Endothelial cell of umbilical vein (primary cell): ENCODE data around the gene MAST4. TPM values are rescaled to one million over a fixed set of nuclear protein-coding genes. Genes with fewer than 3 reads are reported as not detected.

ENCODE experiments used
- BruUV-seq: library from RNA; stranded (reverse); fragments of 400-500 nt; replicated peaks from 2 replicates; lab custom pipeline; 2021; lab: Mats Ljungman, UMichigan
- CTCF ChIA-PET: fragments of 300-600, 350-600 bp; sonication (Branson Sonifier 250); formaldehyde crosslinking; loops from one replicate; lab custom pipeline; 2021; ENCODE audit warnings: antibody characterized with exemption, inconsistent platforms; lab: Charles Lee
- POLR2A ChIA-PET: fragments of 300-600, 350-600 bp; sonication (Branson Sonifier 250); formaldehyde crosslinking; loops from one replicate; lab custom pipeline; 2021; ENCODE audit warnings: antibody characterized with exemption, inconsistent platforms; lab: Charles Lee
- DNase-seq: peaks from one replicate; pipeline ENCODE4 v3.0.0-alpha.2; 2011; ENCODE audit warnings: low read depth, low spot score
- FAIRE-seq: peaks from 2 replicates; lab custom pipeline; 2011; peaks lifted over from hg19 to GRCh38; lab: Jason Lieb, UNC
- H2AFZ ChIP-seq: 2 replicates; pipeline ENCODE4 v1.6.0; 2012; ENCODE audit warnings: low read depth, low read length, control low read depth, inconsistent platforms
- H3K27ac ChIP-seq: 2 replicates; pipeline ENCODE4 v1.5.1; 2011; ENCODE audit warnings: low read depth, mild to moderate bottlenecking, control low read depth, low read length, moderate library complexity; ENCODE audit not compliant: insufficient read depth
- H3K27me3 ChIP-seq, 2 experiments: 2 replicates each; pipeline versions ENCODE4 v1.6.0 to v1.6.1; 2011; ENCODE audit warnings: low read length in 2 of 2, mixed read lengths in 1 of 2; ENCODE audit not compliant: control insufficient read depth in 2 of 2, insufficient read depth in 2 of 2
- H3K36me3 ChIP-seq, 2 experiments: 2 replicates in 1 of 2; 3 replicates in 1 of 2; pipeline ENCODE4 v1.5.1; 2011; ENCODE audit warnings: low read length in 2 of 2, mild to moderate bottlenecking in 1 of 2, moderate library complexity in 1 of 2; ENCODE audit not compliant: control insufficient read depth in 2 of 2, insufficient read depth in 2 of 2; ENCODE audit errors: extremely low read depth in 1 of 2
- H3K4me1 ChIP-seq: 3 replicates; pipeline ENCODE4 v1.5.1; 2011; ENCODE audit warnings: mild to moderate bottlenecking, low read length; ENCODE audit not compliant: control insufficient read depth, insufficient read depth; ENCODE audit errors: extremely low read depth
- H3K4me2 ChIP-seq: 2 replicates; pipeline ENCODE4 v1.6.1; 2011; ENCODE audit warnings: low read length, control low read depth, mixed read lengths; ENCODE audit not compliant: insufficient read depth
- H3K4me3 ChIP-seq, 3 experiments: fragments of 200-600 bp in 1 of 3; sonication (generic), shearing (Covaris generic) in 1 of 3; replicated peaks in 1 of 3; 2 replicates each; pipeline ENCODE4 v1.5.1; 2011 to 2016; ENCODE audit warnings: control low read depth in 3 of 3, low read length in 3 of 3, mild to moderate bottlenecking in 2 of 3, inconsistent platforms in 1 of 3, low read depth in 1 of 3, moderate library complexity in 1 of 3; ENCODE audit not compliant: insufficient read depth in 1 of 3
- H3K79me2 ChIP-seq: 2 replicates; pipeline ENCODE4 v1.6.0; 2012; ENCODE audit warnings: low read length, inconsistent platforms; ENCODE audit not compliant: control insufficient read depth, insufficient read depth
- H3K9ac ChIP-seq: replicated peaks from 2 replicates; pipeline ENCODE3; 2011; ENCODE audit warnings: low read length, control low read depth; ENCODE audit not compliant: insufficient read depth; ENCODE audit errors: extremely low read depth
- H3K9me1 ChIP-seq: replicated peaks from 3 replicates; pipeline ENCODE4 v1.6.0; 2011; ENCODE audit warnings: mild to moderate bottlenecking, low read length; ENCODE audit not compliant: control insufficient read depth, insufficient read depth; ENCODE audit errors: extremely low read depth
- H3K9me3 ChIP-seq: replicated peaks from 2 replicates; pipeline ENCODE4 v1.5.1; 2012; ENCODE audit warnings: low read length, inconsistent platforms; ENCODE audit not compliant: control insufficient read depth, insufficient read depth
- H4K20me1 ChIP-seq: replicated peaks from 2 replicates; pipeline ENCODE3; 2011; ENCODE audit warnings: mild to moderate bottlenecking, low read length; ENCODE audit not compliant: control insufficient read depth, insufficient read depth; ENCODE audit errors: extremely low read depth
- CTCF ChIP-seq, 2 donors: IDR thresholded peaks; 1 replicate in 1 of 2; 2 replicates in 1 of 2; pipeline ENCODE4 v1.5.1; 2011; ENCODE audit warnings: low read length in 2 of 2, mild to moderate bottlenecking in 2 of 2, moderate library complexity in 2 of 2, control low read depth in 1 of 2, inconsistent platforms in 1 of 2, low read depth in 1 of 2; ENCODE audit not compliant: insufficient read depth in 1 of 2; ENCODE audit errors: extremely low read depth in 1 of 2
- GATA2 ChIP-seq: IDR thresholded peaks from 2 replicates; pipeline ENCODE4 v1.7.0; 2011; ENCODE audit warnings: low read depth, mild to moderate bottlenecking, moderate library complexity, mixed read lengths, low read length; ENCODE audit not compliant: insufficient read length, insufficient read depth
- JUN ChIP-seq: IDR thresholded peaks from 2 replicates; pipeline ENCODE4 v1.6.1; 2011; ENCODE audit warnings: borderline replicate concordance, low read depth; ENCODE audit not compliant: insufficient read length, insufficient read depth
- MAX ChIP-seq: IDR thresholded peaks from 2 replicates; pipeline ENCODE4 v1.6.1; 2011; ENCODE audit not compliant: insufficient read depth, insufficient read length
- MYC ChIP-seq: IDR thresholded peaks from one replicate; pipeline ENCODE4 v1.6.1; 2011; ENCODE audit warnings: mild to moderate bottlenecking, low read depth, low read length
- POLR2A ChIP-seq: IDR thresholded peaks from 2 replicates; pipeline ENCODE4 v1.6.1; 2012; ENCODE audit warnings: low read depth, mild to moderate bottlenecking, control low read depth, low read length
- POLR2AphosphoS5 ChIP-seq: IDR thresholded peaks from 2 replicates; pipeline ENCODE4 v1.6.1; 2012; ENCODE audit warnings: low read depth, mild to moderate bottlenecking, control low read depth, low read length, moderate library complexity; ENCODE audit not compliant: insufficient read depth
- dilution Hi-C: fragments of 300-500 bp; cut with MboI; formaldehyde crosslinking; loops from one replicate; pipeline ENCODE4 v1.15.0; 2019; ENCODE audit warnings: low sequenced_read_pairs; ENCODE audit not compliant: extremely low pct_ligation_motif_present
- intact Hi-C: fragments of 100-400 bp; cut with micrococcal nuclease; formaldehyde crosslinking; loops from one replicate; pipeline ENCODE4 v1.10.0; 2022
- polyA plus RNA-seq, 4 experiments: library from polyadenylated mRNA; depleted of rRNA in 3 of 4; stranded (reverse) in 3 of 4; unstranded in 1 of 4; fragments of >200 nt; gene quantifications; 2 replicates each; pipeline versions ENCODE4 v1.2.1 to v1.2.3, GENCODE V29; 2011 to 2012; ENCODE audit warnings: missing spikeins in 1 of 4
- total RNA-seq: library from RNA; stranded (reverse); gene quantifications from 2 replicates; pipeline ENCODE4 v1.2.3, GENCODE V29; 2021

MAST4 gene
- total and polyA plus RNA-seq, 2 donors (not counting 3 experiments of a cell fraction or from before 2014, with no cell fraction given), result 40.2 to 116 TPM

GRCh38 chr5:67014191-67014590 lies 418.0 kb downstream of the MAST4 start:
- TF ChIP-seq POLR2AphosphoS5, result no peak
- TF ChIP-seq CTCF (IDR thresholded peaks at IDR 0.05; ENCODE audit: extremely low read depth in 1 of 2, insufficient read depth in 1 of 2, low read depth in 1 of 2, low read length in 2 of 2), result no peak
- TF ChIP-seq MAX, result no peak
- no peak for TF ChIP-seq POLR2A
- TF ChIP-seq GATA2, result no peak
- no peak for TF ChIP-seq MYC
- peak; percentile 21 for TF ChIP-seq JUN
- peak overlapping the region; percentile 96 for H3K27ac ChIP-seq
- peak; percentile 84 for DNase-seq
- H3K9me1 ChIP-seq, result no peaks in the 10 kb centered on the region
- peaks cover 80% of the 10 kb centered on the region for H3K4me1 ChIP-seq
- no peaks in the 10 kb centered on the region for H3K27me3 ChIP-seq
- peak overlapping the region; percentile 99 for H3K4me2 ChIP-seq
- no peak overlapping the region for H2AFZ ChIP-seq
- H3K36me3 ChIP-seq, result peaks cover 0 to 1% of the 10 kb centered on the region in 2 experiments
- no peaks in the 10 kb centered on the region for H3K9me3 ChIP-seq
- ChIA-PET CTCF (interaction anchor here (0.8 to 2.2 kb wide), 10 partner anchors 9 to 199 kb away, joined by 3 to 17 read pairs (median 4); no protein-coding TSS in a partner anchor), POLR2A (interaction anchor here (0.7 to 3.6 kb wide), 3 partner anchors 9 to 185 kb away, joined by 3 to 45 read pairs (median 5); no protein-coding TSS in a partner anchor)
- intact Hi-C loops, result no loop called here
- dilution Hi-C loops, result no loop called here
- peak overlapping the region; percentile 99 for H3K9ac ChIP-seq
- BruUV-seq, result no TSS peak
- peaks cover 68% of the 10 kb centered on the region for H3K79me2 ChIP-seq
- H4K20me1 ChIP-seq, result peaks cover 2% of the 10 kb centered on the region
- FAIRE-seq, result no peak
- peak overlapping the region in 1 of 3 experiments; percentile 23 for H3K4me3 ChIP-seq
